ENCODE measurements around the gene WWC2.

GRCh38 chr4:183366206-183366835, 267.3 kb downstream of the WWC2 start:
- TF ChIP-seq, protein P1, sequence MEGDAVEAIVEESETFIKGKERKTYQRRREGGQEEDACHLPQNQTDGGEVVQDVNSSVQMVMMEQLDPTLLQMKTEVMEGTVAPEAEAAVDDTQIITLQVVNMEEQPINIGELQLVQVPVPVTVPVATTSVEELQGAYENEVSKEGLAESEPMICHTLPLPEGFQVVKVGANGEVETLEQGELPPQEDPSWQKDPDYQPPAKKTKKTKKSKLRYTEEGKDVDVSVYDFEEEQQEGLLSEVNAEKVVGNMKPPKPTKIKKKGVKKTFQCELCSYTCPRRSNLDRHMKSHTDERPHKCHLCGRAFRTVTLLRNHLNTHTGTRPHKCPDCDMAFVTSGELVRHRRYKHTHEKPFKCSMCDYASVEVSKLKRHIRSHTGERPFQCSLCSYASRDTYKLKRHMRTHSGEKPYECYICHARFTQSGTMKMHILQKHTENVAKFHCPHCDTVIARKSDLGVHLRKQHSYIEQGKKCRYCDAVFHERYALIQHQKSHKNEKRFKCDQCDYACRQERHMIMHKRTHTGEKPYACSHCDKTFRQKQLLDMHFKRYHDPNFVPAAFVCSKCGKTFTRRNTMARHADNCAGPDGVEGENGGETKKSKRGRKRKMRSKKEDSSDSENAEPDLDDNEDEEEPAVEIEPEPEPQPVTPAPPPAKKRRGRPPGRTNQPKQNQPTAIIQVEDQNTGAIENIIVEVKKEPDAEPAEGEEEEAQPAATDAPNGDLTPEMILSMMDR (IDR thresholded peaks at IDR 0.05 in 4 of 5, conservative IDR thresholded peaks at IDR 0.05 in 1 of 5) = no peak
- no peak for TF ChIP-seq POLR2A (IDR thresholded peaks at IDR 0.05)

Data from gastrocnemius medialis (tissue), 4 donors.